HUDEP-2 (cell line): ENCODE results near the gene STPG4.

Experiments
- DNase-seq, 76 experiments: peaks; one replicate each; lab custom pipeline; 2025; ENCODE audit not compliant: unreplicated experiment in 76 of 76; lab: John Stamatoyannopoulos, UW

Gene STPG4

DNA sequence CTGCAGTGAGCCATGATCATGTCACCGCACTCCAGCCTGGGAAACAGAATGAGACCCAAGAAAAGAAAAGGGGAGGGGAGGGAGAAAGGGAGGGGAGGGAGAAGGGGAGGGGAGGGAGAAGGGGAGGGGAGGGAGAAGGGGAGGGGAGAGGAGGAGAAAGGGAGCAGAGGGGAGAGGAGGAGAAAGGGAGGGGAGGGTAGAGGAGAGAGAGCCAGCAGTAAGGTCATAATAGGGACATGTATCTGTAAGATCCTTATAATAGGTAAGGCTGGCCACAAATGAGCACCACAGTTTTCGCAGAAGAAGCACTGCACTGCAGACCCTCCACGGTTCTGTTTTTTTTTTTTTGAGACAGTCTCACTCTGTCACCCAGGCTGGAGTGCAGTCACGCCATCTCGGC lies 62.6 kb downstream of the STPG4 start:
- DNase-seq, result no peak

DNA sequence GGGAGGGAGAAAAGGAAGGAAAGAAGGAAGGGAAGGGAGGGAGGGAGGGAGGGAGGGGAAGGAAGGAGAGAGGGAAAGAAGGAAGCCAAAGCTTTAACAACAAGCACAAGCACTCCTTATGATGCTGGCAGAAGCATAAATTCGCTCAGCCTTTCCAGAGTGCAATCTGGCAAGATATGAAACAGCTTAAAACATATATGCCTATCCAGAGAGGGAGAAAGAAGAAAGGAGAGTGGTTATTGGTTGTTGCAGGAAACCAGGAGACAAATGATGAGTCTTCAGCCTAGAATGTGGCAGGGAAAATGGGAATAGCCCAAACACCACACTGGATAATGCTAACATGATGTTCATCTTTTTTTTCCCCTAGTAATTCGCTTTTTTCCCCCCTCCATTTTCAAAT lies 64.0 kb downstream of the STPG4 start:
- DNase-seq, result no peak

DNA sequence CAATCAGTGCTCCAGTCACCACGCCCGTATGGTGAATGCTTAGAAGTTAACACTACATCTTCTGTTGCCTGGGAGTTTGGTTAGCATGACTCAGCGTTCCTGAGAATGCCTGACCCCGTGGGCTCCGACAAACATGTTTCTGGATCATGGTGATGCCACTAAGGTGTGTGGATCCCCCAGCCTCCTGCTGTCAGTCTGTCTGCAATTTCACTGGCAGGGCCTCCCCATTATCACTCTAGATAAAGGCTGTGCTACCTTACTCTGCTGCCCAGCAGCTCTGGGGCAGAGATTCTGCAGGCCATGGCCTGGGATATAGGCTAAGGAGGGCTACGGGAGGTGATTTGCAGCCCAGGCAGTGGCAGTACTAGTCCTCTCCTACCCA lies 66.0 kb downstream of the STPG4 start:
- DNase-seq, result peak in 4 of 76 experiments; percentile 0 to 16 (median 12)

DNA sequence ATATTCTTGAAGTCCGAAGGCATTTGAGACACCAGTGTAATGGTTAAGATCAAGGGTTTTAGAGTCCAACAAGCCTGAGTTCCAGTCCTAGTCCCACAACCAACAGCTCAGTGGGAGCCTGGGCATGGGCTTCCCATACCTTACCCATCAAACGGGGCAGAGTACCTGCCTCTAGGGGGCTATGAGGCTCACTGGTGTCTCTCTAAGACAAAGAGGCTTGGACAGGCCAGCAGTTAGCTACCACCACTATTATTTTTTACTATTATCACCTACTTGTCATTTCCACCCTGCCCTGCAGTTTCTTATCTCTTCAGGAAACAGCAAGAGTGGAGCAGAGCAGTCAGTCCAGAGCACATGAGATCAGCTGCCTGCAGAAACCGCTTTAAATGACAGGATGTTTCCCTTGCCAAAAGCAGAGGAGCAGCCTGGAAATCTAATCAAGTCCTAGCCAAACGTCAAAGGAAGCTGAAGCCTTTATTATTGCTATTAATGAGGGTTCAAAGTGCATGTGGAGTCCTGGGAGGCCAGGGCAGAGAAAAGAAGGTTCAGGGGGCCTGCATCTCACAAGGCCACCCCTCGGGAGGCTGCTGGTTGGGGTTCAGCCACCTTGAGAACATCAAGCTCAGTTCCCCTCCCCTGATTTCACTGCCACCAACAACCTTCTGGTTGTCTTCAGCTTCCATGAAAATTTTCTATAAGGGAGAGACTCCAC lies 66.6 kb downstream of the STPG4 start:
- peak in 41 of 76 experiments; percentile 1 to 70 (median 32) for DNase-seq

DNA sequence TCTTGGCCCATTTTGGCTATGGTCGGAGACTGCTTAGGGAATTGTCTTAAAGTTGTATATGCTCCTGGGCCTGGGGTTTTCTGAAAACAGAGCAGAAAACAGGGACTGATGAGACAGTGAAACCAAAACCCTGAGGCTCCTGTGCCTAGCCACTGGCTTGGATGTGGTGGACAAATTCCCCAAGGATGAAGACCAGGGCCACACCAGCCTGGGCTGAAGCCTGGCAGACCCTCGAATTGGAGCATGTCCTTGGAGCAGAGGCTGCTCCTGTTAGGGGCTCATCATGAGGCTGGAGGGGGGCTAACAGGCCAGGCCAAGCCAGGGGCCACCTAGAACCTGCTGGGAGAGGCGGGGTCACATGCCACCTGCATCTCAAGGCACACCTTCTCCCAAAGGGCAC lies 68.1 kb downstream of the STPG4 start:
- DNase-seq, result no peak

DNA sequence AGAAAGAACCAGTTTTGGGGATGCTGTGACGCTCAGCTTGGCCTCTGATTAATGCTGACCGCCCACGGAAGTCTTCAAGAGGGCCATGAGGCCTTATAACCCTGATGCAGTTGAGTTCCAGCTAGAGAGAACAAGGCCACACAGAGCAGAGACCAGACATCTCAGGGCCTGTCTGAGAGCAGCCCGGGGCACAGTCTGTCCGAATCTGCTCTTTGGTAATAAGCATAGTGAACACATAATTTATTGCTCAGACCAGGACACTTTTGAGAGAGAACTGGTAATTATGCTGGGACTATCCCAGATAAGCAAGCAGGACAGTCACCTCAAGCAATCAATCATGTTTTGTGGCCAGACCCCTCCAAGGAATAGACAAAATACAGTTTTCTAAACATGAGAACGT lies 68.5 kb downstream of the STPG4 start:
- DNase-seq, result no peak

DNA sequence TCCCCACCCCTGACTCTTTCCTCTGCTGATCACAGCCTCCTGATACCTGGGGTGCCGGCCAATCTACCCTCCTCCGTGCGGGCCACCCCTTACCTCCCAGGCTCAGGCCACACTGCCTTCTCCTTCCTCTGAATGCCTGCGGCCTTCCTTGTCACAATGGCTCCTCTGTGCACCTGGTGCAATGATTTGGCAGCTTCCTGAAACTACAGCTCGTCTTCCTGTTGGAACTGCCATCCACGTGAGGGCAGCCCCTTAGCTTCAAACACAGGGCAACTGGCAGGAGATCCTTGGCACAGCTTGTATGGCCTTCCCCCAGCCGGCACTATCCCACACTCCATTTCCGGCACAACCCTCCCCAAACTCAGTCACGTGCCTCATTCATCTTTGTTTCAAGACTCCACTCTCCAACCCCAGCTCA lies 69.0 kb downstream of the STPG4 start:
- peak in 4 of 76 experiments; percentile 8 to 38 (median 23) for DNase-seq

DNA sequence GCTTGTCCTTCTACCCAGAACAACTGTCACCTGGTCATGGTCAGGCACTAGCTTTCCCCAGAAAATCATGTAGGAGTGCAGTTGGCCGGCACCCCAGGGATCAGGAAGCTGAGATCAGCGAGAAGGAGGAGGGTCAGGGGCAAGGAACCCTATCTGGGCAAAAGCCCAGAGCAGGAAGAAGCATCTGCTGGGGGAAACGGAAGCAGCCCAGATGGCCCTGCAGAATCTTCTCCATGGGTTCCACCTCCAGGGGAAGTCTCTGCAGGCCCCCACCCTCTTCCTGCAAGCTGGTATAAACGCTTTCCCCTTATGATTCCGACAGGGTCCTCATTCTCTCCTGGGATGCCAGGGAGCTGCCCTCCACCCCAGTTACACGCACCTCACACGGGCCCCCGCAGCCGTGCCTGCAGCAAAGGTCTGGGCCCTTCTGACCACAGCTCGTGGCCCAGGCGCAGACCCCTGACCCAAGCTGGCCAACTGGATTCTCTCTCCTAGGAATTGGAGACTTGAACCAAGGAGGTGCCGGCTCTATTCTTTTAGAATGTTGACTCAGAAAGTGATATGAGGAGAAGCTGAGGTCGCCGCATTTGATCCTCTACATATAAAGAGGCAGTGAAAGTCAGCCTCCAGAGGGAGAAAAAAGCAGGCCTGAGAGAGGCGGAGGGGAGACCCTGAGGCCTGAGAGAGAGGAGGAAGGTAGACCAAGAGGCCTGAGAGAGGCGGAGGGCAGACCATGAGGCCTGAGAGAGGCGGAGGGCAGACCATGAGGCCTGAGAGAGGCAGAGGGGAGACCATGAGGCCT lies 71.0 kb downstream of the STPG4 start:
- no peak for DNase-seq

DNA sequence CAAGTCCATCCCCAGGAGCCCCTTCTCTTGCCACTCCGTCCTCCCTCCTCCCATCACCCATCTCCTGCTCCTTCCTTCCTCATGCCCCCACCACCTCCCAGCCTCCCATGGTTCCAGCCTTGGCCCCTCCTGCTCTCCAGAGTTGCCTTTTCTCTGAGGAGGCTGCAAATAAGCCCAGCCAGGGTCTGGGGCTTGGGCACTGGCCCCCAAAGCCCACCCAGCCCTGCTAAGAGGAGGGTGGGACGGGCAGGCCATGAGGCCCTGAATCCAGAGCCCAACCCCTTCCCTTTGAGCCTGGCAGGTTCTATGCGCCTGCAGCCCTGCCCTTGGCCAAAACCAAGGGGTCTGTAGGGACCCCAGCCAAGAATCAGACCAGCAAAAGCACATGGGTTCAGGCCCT lies 71.6 kb downstream of the STPG4 start:
- DNase-seq, result no peak

DNA sequence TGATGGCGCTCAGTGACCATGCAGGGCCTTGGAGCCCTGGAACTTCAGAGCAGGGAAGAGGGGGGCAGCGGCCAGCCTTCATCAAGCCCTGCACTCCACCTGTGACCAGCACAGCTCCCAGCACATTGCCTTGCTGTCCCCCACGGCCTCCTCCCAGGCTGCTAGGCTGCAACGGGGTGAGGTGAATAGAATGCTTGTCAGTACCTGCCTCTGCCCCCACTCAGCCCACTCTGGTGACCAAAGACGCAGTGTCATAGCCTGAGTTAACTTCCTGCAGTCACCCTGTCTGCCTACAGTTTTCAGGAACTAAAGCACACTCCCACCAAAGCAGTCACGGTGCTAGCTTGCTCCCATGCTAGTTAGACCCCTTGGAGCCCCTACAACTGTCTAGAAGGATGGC lies 72.1 kb downstream of the STPG4 start:
- DNase-seq, result no peak

DNA sequence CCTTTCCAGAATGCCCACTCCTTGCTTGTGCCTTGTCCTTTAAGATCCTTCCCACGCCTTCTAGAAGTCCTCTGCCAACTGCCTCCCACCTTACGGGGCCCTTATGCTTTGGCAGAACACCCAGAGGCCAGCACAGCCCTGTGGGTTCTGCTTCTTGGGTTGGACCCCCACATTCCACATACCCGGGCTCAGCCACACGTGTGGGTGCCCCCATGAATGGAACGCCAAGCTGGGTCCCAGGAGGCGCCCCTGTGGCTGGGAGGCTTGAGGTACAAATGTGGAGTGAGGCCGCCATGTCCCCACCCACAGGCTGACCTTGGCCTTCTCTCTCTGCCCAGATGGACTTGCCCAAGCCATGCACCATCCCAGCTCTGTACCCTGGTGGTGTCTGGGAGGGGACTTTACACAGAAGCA lies 74.2 kb downstream of the STPG4 start:
- no peak for DNase-seq

DNA sequence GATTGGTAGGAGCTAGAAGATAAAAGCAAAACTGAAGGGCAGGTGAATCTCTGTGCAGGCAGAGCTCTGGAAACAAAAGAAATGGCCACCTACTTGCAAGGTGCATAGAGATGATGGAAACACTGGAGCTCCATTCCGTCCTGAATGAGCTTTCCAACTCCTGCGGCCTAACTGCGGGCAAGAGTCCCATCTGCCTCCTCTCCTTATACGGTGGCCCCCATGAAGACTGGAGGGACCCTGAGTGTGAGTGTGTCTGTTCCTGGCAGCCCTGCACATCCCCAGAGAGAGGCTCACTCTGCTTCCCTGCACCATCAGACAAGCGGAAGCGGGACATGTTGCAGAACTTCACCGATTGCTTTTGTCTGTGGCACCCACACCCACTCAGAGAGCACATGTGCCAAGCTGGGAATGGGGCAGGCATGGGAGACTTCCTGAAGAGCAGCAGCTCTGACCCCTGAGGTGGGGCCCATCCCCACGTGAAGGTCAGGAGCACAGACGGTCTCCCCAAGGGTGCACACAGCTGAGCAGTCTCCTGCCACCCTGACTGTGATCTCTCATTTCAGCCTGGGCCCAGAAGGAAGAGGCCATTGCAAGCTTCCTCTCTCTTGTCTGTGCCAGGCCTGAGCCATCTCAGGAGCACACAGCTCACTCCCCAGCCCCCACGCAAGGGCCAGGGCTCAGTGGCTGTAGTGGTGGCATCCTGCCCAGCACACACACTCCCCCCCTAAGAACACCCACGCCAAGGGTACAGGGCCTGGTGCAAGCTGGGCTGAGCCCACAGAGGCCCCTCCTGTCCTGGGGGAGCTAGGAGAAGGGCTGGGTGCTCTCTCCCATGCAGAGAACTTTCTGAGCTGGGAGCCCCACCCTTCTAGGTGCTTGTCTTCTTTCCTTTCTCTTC lies 75.3 kb downstream of the STPG4 start:
- peak in 63 of 76 experiments; percentile 10 to 88 (median 57) for DNase-seq

DNA sequence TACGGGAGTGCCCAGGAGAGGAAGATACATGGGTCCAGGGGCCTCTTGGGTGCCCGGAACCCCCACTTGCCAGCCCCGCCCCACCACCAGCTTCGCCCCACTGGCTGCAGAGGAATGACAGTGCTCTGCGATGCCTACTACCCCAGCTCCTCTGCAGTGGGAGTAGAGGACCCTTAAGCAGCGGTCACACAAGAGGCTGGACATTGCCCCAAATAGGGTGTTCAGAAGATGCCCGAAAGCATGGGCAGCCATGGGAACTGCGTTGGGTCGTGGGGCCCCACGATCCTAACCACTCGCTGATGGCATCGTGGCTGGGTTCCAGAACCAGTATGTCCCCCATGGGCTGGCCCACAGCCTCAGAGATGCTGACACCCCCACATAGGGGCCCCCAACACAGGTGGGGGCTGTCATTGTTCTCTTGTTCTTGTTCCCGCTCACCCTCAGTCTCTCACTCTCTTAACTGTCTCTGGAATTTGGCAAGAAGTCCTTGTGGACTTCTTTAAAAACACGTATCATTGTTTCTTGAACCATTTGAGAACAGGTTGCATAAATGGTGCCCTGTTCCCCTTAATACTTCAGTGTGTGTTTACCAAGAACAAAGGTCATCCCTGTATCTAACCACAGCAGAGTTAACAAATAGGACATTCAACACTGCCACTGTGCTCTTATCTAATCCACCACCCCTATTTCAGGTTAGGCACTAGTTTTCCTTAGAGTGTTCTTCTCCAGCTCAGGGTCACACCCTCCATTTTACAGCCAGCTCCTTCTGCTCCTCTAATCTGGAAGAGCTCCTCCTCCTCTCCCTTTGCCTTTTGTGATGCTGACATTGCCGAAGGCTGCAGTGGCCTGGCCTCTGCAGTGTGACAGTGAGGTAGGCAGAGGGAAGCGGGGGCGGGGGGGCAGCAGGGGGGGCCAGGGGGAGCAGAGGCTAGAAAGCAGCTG lies 76.3 kb downstream of the STPG4 start:
- DNase-seq, result peak in 55 of 76 experiments; percentile 16 to 88 (median 45)

DNA sequence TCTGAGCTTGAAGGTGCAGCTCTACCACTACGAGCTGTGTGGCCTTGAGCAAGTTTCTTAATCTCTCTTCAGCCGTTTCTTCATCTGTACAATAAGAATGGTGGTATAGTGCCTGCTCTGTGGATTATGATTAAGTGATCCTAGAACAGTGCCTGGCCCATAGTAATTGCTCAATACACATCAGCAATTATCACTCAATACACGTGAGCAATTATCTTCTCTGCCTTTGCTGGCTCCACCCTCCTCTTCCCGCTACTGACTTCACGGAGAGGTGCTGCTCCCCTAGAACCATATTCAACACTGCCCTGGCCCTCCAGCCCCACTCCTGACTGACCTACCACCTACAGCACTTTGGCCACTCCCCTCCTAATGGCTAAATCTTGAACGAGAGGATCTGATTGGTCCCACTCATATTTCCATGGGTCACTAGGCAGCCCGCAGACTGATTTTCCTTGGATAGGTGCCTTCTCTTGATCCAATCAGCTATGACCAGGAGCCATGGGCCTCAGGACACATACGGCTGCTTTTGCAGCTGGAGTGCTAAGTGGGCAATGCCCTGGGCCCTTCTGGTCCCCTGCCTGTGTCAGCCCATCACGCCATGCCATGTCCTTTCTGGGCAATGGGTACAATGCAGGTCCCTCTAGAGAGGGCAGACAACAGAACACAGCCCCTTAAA lies 77.5 kb downstream of the STPG4 start:
- DNase-seq, result peak in 8 of 76 experiments; percentile 13 to 47 (median 29)

DNA sequence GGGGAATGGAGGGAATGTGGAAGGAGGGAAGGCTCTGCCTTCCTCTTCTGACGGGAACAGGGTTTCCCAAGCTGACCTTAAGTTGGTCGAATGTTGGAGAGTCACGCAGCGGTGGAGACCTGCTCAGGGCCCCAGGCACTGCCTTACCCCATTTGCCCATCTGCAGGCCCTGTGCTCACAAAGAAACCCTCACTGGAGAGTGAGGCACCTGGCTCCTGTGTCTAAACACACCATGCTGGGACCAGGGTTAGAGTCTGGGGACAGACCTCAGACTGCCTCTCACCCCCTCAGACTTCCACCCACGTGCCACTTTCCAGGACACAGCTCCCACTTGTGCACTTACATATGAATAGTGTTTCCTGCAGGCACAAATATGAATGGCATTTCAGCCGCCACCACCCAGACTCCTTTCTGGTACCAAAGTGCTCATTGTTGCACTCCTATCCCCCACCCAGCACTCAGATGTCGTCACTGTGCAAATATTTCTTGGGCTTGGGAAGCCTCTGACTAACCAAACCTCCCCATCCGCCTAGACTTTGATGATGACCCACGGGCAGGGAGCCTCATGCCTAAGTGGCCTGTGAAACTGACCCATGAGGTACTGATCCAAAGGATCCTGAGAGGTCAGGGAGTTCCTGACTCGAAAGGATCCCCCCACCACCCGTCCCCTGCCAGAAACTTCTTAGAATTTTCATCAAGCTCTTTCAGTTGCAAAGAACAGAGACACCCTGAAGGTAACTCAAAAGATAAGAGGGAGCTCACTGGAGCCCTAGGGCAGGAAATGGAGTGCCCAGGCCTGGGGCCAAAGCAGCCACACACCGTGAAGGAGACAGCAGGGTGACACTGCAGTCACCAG lies 78.3 kb downstream of the STPG4 start:
- DNase-seq, result peak in 5 of 76 experiments; percentile 8 to 44 (median 15)

DNA sequence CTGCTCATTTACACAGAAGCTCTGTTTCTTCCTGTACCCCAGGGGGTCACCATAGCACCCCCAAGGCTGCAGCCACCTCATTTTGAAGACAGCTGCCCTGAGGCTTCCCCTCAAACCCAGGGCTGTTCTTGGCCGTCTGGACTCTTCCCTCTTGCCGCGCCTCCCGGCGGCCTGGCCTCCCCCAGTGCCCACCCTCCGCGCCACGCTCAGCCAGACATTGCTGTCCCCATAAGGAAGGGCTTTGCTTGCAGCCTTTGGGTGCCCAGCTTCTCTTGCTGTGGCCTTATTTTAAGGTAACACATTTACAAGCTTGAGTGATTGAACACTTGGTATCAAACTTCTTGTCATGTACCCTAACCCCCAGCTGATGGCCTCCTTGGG lies 79.0 kb downstream of the STPG4 start:
- DNase-seq, result no peak

DNA sequence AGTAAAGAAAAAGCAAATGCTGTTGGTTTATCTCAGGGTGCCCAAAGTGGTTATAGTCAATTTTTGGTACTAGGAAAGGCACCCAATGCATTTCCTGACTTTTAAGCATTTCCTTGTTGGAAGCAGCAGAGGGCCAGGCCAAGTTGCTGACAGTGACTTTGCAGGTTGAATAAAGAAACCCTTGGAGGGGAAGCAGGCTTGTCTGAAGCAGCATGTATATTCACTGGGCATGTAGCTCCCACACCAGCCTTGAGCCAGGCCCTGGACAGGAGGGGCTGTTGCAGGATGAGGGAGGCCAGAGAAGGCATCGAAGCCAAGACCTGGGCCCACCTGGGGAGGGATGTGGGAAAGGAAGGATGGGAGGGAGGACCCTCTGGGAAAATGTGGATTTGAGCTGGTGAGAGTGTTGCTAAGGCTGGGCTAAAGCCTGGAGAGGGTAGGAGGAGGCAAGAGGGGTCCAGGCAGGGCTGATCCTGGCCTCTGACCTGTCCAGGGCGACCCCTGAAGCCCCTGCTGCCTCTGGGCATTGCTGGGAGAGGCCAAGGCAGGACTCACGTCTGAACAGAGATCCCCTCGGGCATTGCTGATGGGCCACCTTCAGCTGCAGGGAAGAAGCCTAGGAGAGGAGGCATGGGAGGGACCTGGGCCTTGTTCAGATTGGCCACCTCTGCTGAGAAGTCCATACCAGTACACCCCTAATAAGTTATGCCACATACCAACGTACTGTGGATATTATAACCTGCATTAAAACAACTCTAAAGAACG lies 79.6 kb downstream of the STPG4 start:
- DNase-seq, result no peak

DNA sequence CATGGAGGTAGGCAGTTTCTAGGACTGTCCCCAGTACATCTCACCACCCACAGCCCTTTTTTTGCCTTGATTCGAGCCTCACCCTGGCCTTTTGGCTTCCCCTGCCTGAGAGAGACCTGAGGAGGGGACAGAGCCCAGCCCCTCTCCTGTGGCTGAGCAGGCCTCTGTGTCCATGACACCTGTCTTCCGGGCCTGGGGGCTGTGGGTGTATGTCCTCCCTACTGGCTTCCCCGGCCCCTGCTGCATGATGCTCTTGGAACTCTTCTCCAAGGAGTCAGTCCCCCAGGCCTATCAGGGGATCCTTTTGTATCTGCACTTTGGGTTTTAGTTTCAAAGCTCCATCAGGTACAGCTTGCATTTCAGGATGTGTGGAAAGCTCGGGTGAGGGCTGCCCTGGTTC lies 80.4 kb downstream of the STPG4 start:
- DNase-seq, result no peak
